ENCODE results near the gene FILIP1L. TPM values are rescaled to one million over a fixed set of nuclear protein-coding genes. Genes with fewer than 3 reads are reported as not detected.

FILIP1L gene
- total RNA-seq, 4 donors from 2014 or later = 28.3 to 56.3 (median 43.2) TPM

GRCh38 chr3:100087198-100087597 lies 27.1 kb downstream of the FILIP1L start:
- TF ChIP-seq, protein P1, sequence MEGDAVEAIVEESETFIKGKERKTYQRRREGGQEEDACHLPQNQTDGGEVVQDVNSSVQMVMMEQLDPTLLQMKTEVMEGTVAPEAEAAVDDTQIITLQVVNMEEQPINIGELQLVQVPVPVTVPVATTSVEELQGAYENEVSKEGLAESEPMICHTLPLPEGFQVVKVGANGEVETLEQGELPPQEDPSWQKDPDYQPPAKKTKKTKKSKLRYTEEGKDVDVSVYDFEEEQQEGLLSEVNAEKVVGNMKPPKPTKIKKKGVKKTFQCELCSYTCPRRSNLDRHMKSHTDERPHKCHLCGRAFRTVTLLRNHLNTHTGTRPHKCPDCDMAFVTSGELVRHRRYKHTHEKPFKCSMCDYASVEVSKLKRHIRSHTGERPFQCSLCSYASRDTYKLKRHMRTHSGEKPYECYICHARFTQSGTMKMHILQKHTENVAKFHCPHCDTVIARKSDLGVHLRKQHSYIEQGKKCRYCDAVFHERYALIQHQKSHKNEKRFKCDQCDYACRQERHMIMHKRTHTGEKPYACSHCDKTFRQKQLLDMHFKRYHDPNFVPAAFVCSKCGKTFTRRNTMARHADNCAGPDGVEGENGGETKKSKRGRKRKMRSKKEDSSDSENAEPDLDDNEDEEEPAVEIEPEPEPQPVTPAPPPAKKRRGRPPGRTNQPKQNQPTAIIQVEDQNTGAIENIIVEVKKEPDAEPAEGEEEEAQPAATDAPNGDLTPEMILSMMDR (IDR thresholded peaks at IDR 0.05; ENCODE audit: low read depth) = no peak

- TF ChIP-seq, protein P1 (IDR thresholded peaks at IDR 0.05; ENCODE audit: low read depth) = no peak
Observed at GRCh38 chr3:100086401-100086800, 27.9 kb downstream of the FILIP1L start.

- TF ChIP-seq, protein P1 (IDR thresholded peaks at IDR 0.05; ENCODE audit: low read depth) = no peak
Observed at GRCh38 chr3:100084100-100084806, 30.0 kb downstream of the FILIP1L start.

DNA sequence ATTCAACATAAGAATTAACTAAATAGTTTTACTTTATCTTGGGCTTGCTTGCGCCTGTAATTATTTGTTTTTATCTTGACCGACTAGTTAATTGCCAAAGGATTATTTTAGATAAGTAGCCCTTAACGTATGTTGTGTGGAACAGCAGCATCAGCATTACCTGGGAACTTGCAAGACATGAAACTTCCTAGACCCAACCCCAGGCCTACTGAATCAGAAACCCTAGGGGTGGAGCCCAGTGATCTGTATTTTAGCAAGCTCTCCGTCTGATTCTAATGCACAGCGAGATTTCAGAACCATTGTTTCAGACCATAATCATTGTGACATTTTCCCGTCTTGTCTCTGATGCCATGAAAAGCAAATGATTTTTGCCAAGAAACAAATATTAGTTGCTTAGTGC lies 31.1 kb downstream of the FILIP1L start:
- TF ChIP-seq, protein P1 (IDR thresholded peaks at IDR 0.05; ENCODE audit: low read depth) = no peak

DNA sequence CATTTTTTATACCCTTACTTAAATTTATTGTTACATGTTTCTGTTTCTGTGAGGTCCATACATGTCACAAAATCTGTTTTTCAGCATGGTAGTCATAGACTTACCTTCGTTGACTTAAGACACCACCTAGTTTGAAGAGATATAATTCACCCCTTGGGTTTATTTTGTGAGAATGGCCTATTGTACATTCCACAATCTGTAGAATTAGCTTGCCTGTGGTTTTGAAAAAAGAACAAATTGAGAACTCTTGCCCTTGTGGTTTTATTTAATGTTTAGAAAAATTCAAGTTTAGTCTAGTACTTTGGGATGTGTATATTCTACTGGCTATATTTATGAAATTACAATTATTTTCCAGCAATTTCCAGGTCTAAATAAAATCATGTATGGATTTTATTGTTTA lies 31.6 kb downstream of the FILIP1L start:
- TF ChIP-seq, protein P1 (IDR thresholded peaks at IDR 0.05; ENCODE audit: low read depth) = no peak

DNA sequence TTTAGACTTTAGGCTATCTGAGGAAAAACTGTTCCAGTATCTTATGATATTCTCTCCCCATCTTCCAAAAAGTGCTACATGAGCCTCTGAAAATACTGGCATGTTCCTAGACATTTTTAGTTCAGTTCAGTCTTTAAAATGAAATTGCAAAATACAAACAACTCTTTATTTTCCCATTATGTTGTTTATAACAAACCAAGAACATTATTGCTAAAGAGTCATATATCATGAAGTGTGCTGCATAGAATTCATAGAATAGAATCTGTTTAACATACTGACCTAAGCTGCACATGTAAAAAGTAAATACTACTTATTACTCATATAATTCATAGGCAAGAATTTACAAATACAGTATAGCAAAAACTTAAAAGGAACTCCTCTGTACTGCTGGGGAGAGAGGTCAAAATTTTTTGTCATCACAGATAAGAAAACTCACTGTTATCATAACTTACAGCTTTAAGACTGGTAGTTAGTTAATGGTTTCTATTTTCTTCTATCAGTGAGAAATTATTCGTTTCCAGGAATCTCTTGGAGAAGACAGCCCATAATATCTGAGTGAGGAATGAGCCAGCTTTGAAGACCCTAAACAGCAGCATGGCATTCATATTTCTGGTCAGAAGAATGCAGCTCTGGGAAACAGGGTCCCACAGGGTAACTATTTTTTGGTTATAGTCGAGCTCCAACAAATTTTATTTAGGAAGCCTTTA lies 32.2 kb downstream of the FILIP1L start:
- TF ChIP-seq, protein P1 (IDR thresholded peaks at IDR 0.05; ENCODE audit: low read depth) = no peak

GRCh38 chr3:100081311-100081710 lies 33.0 kb downstream of the FILIP1L start:
- TF ChIP-seq, protein P1 (IDR thresholded peaks at IDR 0.05; ENCODE audit: low read depth) = no peak

Data from subcutaneous adipose tissue (tissue), 4 donors.